Astrocyte (in vitro differentiated cells and primary cell): Measurements from ENCODE around the gene GRM7.

Experiments used
- CTCF ChIP-seq: IDR thresholded peaks from 2 replicates; pipeline ENCODE4 v1.5.1; 2011; ENCODE audit warnings: low read depth, mild to moderate bottlenecking, inconsistent platforms, low read length, moderate library complexity; ENCODE audit not compliant: insufficient read depth
- EZH2 ChIP-seq: IDR thresholded peaks from 2 replicates; pipeline ENCODE4 v1.6.1; 2012; ENCODE audit warnings: mild to moderate bottlenecking, low read length, inconsistent platforms; ENCODE audit not compliant: insufficient read depth

GRCh38 chr3:7651274-7651673, 790.4 kb downstream of the GRM7 start:
- TF ChIP-seq CTCF (no peak), EZH2 (no peak)
